Erythroblast (primary cell): Measurements from ENCODE around the gene TMEM258.

Source experiments
- GATA1 ChIP-seq: IDR thresholded peaks from 2 replicates; pipeline ENCODE4 v1.6.1; 2011; ENCODE audit warnings: low read depth, mild to moderate bottlenecking, control low read depth, low read length, moderate library complexity
- POLR2A ChIP-seq: IDR thresholded peaks from 2 replicates; pipeline ENCODE4 v1.6.1; 2011; ENCODE audit warnings: mild to moderate bottlenecking, low read length

DNA sequence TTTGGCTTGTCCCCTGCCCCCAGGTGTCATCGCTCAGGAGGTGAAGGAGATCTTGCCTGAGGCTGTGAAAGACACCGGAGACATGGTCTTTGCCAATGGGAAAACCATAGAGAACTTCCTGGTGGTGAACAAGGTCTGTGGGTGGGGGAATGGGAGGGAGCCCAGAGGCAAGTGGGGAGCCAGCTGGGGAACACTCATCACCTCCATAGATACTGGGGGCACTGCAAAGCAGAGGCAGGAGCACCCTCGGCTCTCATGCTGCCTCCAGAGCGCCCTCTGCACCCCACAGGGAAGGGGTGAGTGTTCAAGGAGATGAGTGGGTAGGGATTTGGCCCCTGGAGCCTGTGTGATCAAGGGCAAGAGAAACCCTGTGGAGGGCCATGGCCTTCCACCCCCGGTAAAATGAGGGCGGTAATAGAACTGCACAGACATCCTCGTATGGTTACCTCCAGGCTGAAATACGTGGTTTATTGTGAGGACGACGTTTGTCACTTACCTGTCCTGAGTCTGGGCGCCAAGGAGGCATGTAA lies 14.0 kb downstream of the TMEM258 start:
- TF ChIP-seq POLR2A, result no peak
- no peak for TF ChIP-seq GATA1
